Stimulated activated CD4-positive, alpha-beta T cell treated with anti-CD3 and anti-CD28 coated beads, Interleukin-2, amount 100 ng/mL, for 48 hours (primary cell): Measurements from ENCODE around the gene ITK.

Source experiments
- DNase-seq, 2 donors: peaks; one replicate each; pipeline ENCODE4 v3.0.0-alpha.2; 2020

ITK gene

GRCh38 chr5:157283434-157283833 is 102.8 kb downstream of the ITK start:
- DNase-seq, result no peak

- DNase-seq, result no peak
Observed at GRCh38 chr5:157284458-157285212, 104.0 kb downstream of the ITK start.

GRCh38 chr5:157285310-157286035 is 104.8 kb downstream of the ITK start:
- no peak for DNase-seq

- DNase-seq, result no peak
Observed at GRCh38 chr5:157286761-157287211, 106.1 kb downstream of the ITK start.

- no peak for DNase-seq
Observed at GRCh38 chr5:157288405-157289163, 107.9 kb downstream of the ITK start.

- no peak for DNase-seq
Observed at GRCh38 chr5:157289164-157289819, 108.7 kb downstream of the ITK start.

GRCh38 chr5:157290156-157290980 is 109.7 kb downstream of the ITK start:
- no peak for DNase-seq

GRCh38 chr5:157290981-157291711 is 110.5 kb downstream of the ITK start:
- DNase-seq, result no peak

- DNase-seq, result no peak
Observed at GRCh38 chr5:157292599-157292998, 112.0 kb downstream of the ITK start.

- DNase-seq, result no peak
Observed at GRCh38 chr5:157294407-157295091, 113.9 kb downstream of the ITK start.

- no peak for DNase-seq
Observed at GRCh38 chr5:157295247-157295646, 114.6 kb downstream of the ITK start.

- DNase-seq, result no peak
Observed at GRCh38 chr5:157300564-157300963, 119.9 kb downstream of the ITK start.

- DNase-seq, result no peak
Observed at GRCh38 chr5:157301066-157301465, 120.4 kb downstream of the ITK start.

GRCh38 chr5:157303023-157303422 is 122.4 kb downstream of the ITK start:
- DNase-seq, result no peak

- DNase-seq, result peak; percentile 40 to 47
Observed at GRCh38 chr5:157303667-157304327, 123.2 kb downstream of the ITK start.
